GM12878 (cell line): ENCODE measurements around the gene ITGA5. TPM values are rescaled to one million over a fixed set of nuclear protein-coding genes. Genes with fewer than 3 reads are reported as not detected.

Source experiments
- CTCF ChIP-seq, 3 experiments: IDR thresholded peaks in 2 of 3; conservative IDR thresholded peaks in 1 of 3; 2 replicates each; pipeline ENCODE4 v1.5.1; 2011; ENCODE audit warnings: low read depth in 3 of 3, low read length in 3 of 3, mild to moderate bottlenecking in 3 of 3, control low read depth in 2 of 3, moderate library complexity in 2 of 3, inconsistent platforms in 1 of 3, mixed read lengths in 1 of 3; ENCODE audit not compliant: control insufficient read depth in 2 of 3, insufficient read depth in 1 of 3; ENCODE audit errors: extremely low read depth in 1 of 3
- FOS ChIP-seq: IDR thresholded peaks from 3 replicates; pipeline ENCODE4 v1.6.1; 2011; ENCODE audit warnings: borderline replicate concordance; ENCODE audit not compliant: insufficient read length; ENCODE audit errors: extremely low read depth
- HDGF ChIP-seq: fragments of 450-650 bp; IDR thresholded peaks from 2 replicates; pipeline ENCODE4 v1.6.1; 2016; ENCODE audit warnings: antibody characterized with exemption
- IKZF2 ChIP-seq, 2 experiments: fragments of 450-650 bp; IDR thresholded peaks; 2 replicates each; pipeline ENCODE4 v1.6.1; 2017; ENCODE audit warnings: mild to moderate bottlenecking in 2 of 2, moderate library complexity in 2 of 2
- NR2F1 ChIP-seq: fragments of 450-650 bp; conservative IDR thresholded peaks from 2 replicates; pipeline ENCODE4 v1.6.1; 2017; ENCODE audit warnings: mild to moderate bottlenecking
- POLR2AphosphoS5 ChIP-seq: IDR thresholded peaks from 2 replicates; pipeline ENCODE4 v1.6.1; 2011; ENCODE audit warnings: mild to moderate bottlenecking, low read length, inconsistent platforms
- POU2F2 ChIP-seq: IDR thresholded peaks from 3 replicates; pipeline ENCODE4 v1.6.1; 2011; ENCODE audit warnings: low read depth, mild to moderate bottlenecking, low read length, borderline replicate concordance
- RAD51 ChIP-seq: fragments of 450-650 bp; IDR thresholded peaks from 2 replicates; pipeline ENCODE4 v1.6.1; 2016; ENCODE audit warnings: moderate library complexity, mild to moderate bottlenecking, inconsistent platforms
- RCOR1 ChIP-seq: conservative IDR thresholded peaks from 2 replicates; pipeline ENCODE4 v1.6.1; 2012; ENCODE audit warnings: low read depth, low read length, improper control_type of control experiment
- SMAD1 ChIP-seq: fragments of 450-650 bp; IDR thresholded peaks from 2 replicates; pipeline ENCODE4 v1.6.1; 2018; ENCODE audit warnings: mild to moderate bottlenecking, low read depth; ENCODE audit not compliant: partially characterized antibody
- SMAD5 ChIP-seq: IDR thresholded peaks from 2 replicates; pipeline ENCODE4 v1.6.1; 2016; ENCODE audit warnings: antibody characterized with exemption, low read depth
- SREBF2 ChIP-seq: IDR thresholded peaks from 2 replicates; pipeline ENCODE4 v1.6.1; 2012; ENCODE audit warnings: mild to moderate bottlenecking, low read length
- STAT3 ChIP-seq: IDR thresholded peaks from 2 replicates; pipeline ENCODE4 v1.6.1; 2011; ENCODE audit warnings: low read depth, low read length, improper control_type of control experiment
- SUPT20H ChIP-seq: IDR thresholded peaks from 2 replicates; pipeline ENCODE4 v1.6.1; 2011; ENCODE audit warnings: low read depth, mild to moderate bottlenecking, low read length, moderate library complexity, borderline replicate concordance; ENCODE audit not compliant: control insufficient read depth
- ZBTB4 ChIP-seq: fragments of 450-650 bp; formaldehyde crosslinking; IDR thresholded peaks from 2 replicates; pipeline ENCODE4 v1.4.0; 2022; ENCODE audit warnings: mild to moderate bottlenecking, moderate library complexity
- ZNF622 ChIP-seq: fragments of 450-650 bp; IDR thresholded peaks from 2 replicates; pipeline ENCODE4 v1.6.1; 2017; ENCODE audit warnings: mild to moderate bottlenecking, inconsistent platforms
- polyA plus RNA-seq, 11 experiments: library from polyadenylated mRNA; depleted of rRNA in 4 of 11; unstranded in 6 of 11; stranded (reverse) in 5 of 11; fragments of >200 nt; fragmentation: Nextera tagmentation in 4 of 11; fragmentation: Illumina TruSeq in 1 of 11; extraction: Ambion mirVana in 4 of 11; extraction: Trizol in 1 of 11; gene quantifications; 1 replicate in 1 of 11; 2 replicates in 10 of 11; pipeline versions ENCODE4 v1.2.1 to v1.2.3, GENCODE V29; 2011 to 2016; ENCODE audit warnings: inconsistent platforms in 2 of 11, missing spikeins in 2 of 11, low read depth in 1 of 11
- total RNA-seq, 4 experiments: library from RNA; depleted of rRNA in 3 of 4; stranded (reverse); fragments of >200 nt in 3 of 4; fragmentation: Illumina TruSeq in 1 of 4; extraction: Trizol in 1 of 4; gene quantifications; 2 replicates each; pipeline versions ENCODE4 v1.2.1 to v1.2.3, GENCODE V29; 2013 to 2021
- TF ChIP-seq, protein P1 (sequence below): fragments of 150-350 bp; IDR thresholded peaks from 2 replicates; pipeline ENCODE4 v1.6.1; 2016; ENCODE audit warnings: low read depth, low read length
- TF ChIP-seq, protein P2 (sequence below): fragments of 450-650 bp; IDR thresholded peaks from 2 replicates; pipeline ENCODE4 v1.6.1; 2017; ENCODE audit warnings: antibody characterized with exemption, mild to moderate bottlenecking, moderate library complexity

Gene ITGA5
- total and polyA plus RNA-seq, 10 of the 15 experiments (the other 5 are each of a cell fraction or from before 2014, with no cell fraction given), result 0.15 to 22.5 (median 0.61) TPM

DNA sequence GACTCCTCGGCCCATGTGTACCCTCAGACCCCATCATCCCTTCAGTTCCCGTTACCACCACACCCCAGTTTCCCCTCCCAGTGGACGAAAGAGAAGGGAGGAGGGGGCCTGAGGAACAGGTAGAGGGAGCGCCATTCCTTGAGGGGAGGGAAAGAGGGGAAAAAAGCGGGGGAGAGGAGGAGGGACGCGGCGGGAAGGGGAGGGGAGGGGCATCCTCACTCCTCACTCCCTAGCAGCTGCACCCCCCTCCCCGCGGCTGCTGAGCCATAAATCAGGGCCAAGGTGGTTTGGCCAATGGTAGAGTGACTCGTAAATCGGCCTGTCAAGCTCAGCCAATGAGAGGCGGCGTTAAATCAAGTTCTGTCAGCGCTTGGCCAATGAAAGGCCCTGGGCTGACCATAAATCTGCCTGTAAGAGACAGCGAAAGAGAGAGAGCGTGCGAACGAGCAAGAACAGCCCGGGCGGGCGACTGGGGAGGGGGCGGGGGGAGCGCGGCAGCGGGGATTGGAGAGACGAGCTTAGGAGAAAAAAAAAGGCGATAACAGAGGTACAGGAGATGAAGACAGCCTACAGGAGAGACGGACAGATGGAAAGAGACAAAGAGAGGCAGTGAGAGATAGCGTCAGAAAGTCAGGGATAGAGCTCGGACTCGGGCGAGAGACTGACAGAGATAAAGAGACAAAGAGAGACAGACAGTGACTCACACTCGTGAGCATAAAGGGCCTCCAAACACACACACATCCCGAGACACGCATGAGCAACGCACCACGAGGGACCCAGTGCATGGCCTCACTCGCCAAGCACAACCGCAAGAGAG lies 59.9 kb downstream of the ITGA5 start (continued):
- TF ChIP-seq, protein P1, sequence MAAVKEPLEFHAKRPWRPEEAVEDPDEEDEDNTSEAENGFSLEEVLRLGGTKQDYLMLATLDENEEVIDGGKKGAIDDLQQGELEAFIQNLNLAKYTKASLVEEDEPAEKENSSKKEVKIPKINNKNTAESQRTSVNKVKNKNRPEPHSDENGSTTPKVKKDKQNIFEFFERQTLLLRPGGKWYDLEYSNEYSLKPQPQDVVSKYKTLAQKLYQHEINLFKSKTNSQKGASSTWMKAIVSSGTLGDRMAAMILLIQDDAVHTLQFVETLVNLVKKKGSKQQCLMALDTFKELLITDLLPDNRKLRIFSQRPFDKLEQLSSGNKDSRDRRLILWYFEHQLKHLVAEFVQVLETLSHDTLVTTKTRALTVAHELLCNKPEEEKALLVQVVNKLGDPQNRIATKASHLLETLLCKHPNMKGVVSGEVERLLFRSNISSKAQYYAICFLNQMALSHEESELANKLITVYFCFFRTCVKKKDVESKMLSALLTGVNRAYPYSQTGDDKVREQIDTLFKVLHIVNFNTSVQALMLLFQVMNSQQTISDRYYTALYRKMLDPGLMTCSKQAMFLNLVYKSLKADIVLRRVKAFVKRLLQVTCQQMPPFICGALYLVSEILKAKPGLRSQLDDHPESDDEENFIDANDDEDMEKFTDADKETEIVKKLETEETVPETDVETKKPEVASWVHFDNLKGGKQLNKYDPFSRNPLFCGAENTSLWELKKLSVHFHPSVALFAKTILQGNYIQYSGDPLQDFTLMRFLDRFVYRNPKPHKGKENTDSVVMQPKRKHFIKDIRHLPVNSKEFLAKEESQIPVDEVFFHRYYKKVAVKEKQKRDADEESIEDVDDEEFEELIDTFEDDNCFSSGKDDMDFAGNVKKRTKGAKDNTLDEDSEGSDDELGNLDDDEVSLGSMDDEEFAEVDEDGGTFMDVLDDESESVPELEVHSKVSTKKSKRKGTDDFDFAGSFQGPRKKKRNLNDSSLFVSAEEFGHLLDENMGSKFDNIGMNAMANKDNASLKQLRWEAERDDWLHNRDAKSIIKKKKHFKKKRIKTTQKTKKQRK, result 0 out of 2 replicates have a peak, but pooled peaks have one; percentile 21
- TF ChIP-seq SREBF2, result peak; percentile 81
- TF ChIP-seq CTCF (IDR thresholded peaks at IDR 0.05 in 2 of 3, conservative IDR thresholded peaks at IDR 0.05 in 1 of 3; ENCODE audit: control insufficient read depth in 2 of 3, extremely low read depth in 1 of 3, insufficient read depth in 1 of 3, low read depth in 3 of 3, low read length in 3 of 3), result no peak
- peak in 1 of 2 experiments; percentile 61; a peak in 3 of 4 replicates for TF ChIP-seq IKZF2 (IDR thresholded peaks at IDR 0.05)
- TF ChIP-seq FOS, result peak; percentile 91
- TF ChIP-seq RAD51, result no peak
- peak; percentile 65 for TF ChIP-seq HDGF
- TF ChIP-seq, protein P2, sequence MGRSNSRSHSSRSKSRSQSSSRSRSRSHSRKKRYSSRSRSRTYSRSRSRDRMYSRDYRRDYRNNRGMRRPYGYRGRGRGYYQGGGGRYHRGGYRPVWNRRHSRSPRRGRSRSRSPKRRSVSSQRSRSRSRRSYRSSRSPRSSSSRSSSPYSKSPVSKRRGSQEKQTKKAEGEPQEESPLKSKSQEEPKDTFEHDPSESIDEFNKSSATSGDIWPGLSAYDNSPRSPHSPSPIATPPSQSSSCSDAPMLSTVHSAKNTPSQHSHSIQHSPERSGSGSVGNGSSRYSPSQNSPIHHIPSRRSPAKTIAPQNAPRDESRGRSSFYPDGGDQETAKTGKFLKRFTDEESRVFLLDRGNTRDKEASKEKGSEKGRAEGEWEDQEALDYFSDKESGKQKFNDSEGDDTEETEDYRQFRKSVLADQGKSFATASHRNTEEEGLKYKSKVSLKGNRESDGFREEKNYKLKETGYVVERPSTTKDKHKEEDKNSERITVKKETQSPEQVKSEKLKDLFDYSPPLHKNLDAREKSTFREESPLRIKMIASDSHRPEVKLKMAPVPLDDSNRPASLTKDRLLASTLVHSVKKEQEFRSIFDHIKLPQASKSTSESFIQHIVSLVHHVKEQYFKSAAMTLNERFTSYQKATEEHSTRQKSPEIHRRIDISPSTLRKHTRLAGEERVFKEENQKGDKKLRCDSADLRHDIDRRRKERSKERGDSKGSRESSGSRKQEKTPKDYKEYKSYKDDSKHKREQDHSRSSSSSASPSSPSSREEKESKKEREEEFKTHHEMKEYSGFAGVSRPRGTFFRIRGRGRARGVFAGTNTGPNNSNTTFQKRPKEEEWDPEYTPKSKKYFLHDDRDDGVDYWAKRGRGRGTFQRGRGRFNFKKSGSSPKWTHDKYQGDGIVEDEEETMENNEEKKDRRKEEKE, result no peak
- TF ChIP-seq STAT3, result no peak
- peak; percentile 72; the same call in 1 of the 3 replicates for TF ChIP-seq POU2F2
- TF ChIP-seq ZNF622, result no peak
- TF ChIP-seq SMAD5, result 0 out of 2 replicates have a peak, but pooled peaks have one; percentile 27
- peak; percentile 67 for TF ChIP-seq SMAD1
- TF ChIP-seq ZBTB4, result no peak
- TF ChIP-seq RCOR1, result 0 out of 2 replicates have a peak, but pooled peaks have one; percentile 67
- peak; percentile 68; the same call in 1 of the 2 replicates for TF ChIP-seq POLR2AphosphoS5
- no peak for TF ChIP-seq SUPT20H
- TF ChIP-seq NR2F1, result no peak
